Esophagus muscularis mucosa (tissue), 2 donors: ENCODE measurements around the gene CLEC16A.

ENCODE experiments used
- POLR2A ChIP-seq: fragments of 450-650 bp; IDR thresholded peaks from one replicate; pipeline ENCODE4 v1.6.1; 2017; ENCODE audit warnings: antibody characterized with exemption, moderate library complexity, mild to moderate bottlenecking, low read depth
- POLR2AphosphoS5 ChIP-seq, 2 donors: sonication (generic); formaldehyde crosslinking; IDR thresholded peaks; one replicate each; pipeline ENCODE4 v1.6.1; 2017; ENCODE audit warnings: antibody characterized with exemption in 2 of 2

DNA sequence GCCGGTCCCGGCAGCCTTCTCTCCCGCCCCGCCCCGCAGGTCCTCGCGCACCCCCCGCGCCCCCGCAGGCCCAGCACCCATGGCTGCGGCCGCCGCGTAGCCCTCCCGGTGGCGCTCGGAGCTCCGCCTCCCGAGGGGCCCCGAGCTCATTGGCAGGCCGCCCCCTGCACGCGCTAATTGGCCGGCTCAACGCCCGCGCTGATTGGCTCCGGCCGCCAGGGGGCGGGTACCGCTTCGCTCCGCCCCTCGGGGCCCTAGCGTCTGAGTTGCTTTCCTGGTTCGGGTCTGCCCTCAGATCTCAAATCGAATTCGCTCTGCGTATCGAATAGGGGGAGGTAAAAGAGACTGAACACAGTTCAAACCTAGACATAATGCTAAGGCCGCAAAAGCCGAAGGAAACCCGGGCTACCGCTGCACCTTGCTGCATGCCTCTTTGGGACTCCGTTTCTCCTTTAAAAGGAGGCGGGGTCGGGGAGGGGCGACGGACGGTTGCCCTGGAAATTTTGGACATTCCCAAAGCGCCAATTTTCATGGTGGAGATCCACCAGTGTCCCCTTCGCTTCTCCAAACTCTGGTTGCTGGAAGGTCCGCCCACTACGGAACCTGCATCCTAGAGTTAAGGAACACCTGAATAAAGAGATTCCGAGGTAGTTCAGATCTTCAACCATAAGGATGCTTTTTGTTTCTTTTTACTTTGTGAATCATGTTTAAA is 1.9 kb upstream of the CLEC16A start, which contains the start of gene DEXI:
- TF ChIP-seq POLR2A, result peak; percentile 57
- peak; percentile 93 to 94 for TF ChIP-seq POLR2AphosphoS5 (IDR thresholded peaks at IDR 0.05)
